GM23338 (cell line): Measurements from ENCODE around the gene USP19.

Source experiments
- CTCF ChIP-seq, 2 experiments: fragments of 200-600 bp in 1 of 2; sonication (generic) in 1 of 2; conservative IDR thresholded peaks; 2 replicates each; pipeline versions ENCODE4 v1.5.1 to v1.6.1; 2016 to 2017; ENCODE audit warnings: antibody characterized with exemption in 2 of 2, low read depth in 2 of 2, mild to moderate bottlenecking in 2 of 2, moderate library complexity in 1 of 2
- EZH2 ChIP-seq: fragments of 200-600 bp; sonication (generic); IDR thresholded peaks from one replicate; pipeline ENCODE4 v1.8.0; 2017; ENCODE audit warnings: antibody characterized with exemption, mild to moderate bottlenecking, low read depth; ENCODE audit not compliant: unreplicated experiment
- REST ChIP-seq: IDR thresholded peaks from one replicate; pipeline ENCODE4 v1.6.1; 2018; ENCODE audit warnings: antibody characterized with exemption; ENCODE audit not compliant: unreplicated experiment

- no peak for TF ChIP-seq CTCF (conservative IDR thresholded peaks at IDR 0.05; ENCODE audit: low read depth in 2 of 2)
- no peak for TF ChIP-seq EZH2
- TF ChIP-seq REST, result peak; percentile 29
These were observed 16.0 kb downstream of the USP19 start, which contains the start of gene QARS1 for GRCh38 chr3:49104427-49105291.
